Keratinocyte (primary cell): ENCODE data around the gene IFNL4. TPM values are rescaled to one million over a fixed set of nuclear protein-coding genes. Genes with fewer than 3 reads are reported as not detected.

Experiments
- DNase-seq: peaks from one replicate; pipeline ENCODE4 v3.0.0-alpha.2; 2011; ENCODE audit warnings: low read depth, missing footprints, low spot score
- FAIRE-seq: peaks from 2 replicates; lab custom pipeline; 2011; peaks lifted over from hg19 to GRCh38; lab: Jason Lieb, UNC
- H2AFZ ChIP-seq: 2 replicates; pipeline ENCODE4 v1.6.0; 2012; ENCODE audit warnings: low read length, control low read depth, inconsistent platforms; ENCODE audit not compliant: control insufficient read depth
- H3K27ac ChIP-seq: 2 replicates; pipeline ENCODE4 v1.5.1; 2011; ENCODE audit warnings: low read length; ENCODE audit not compliant: control insufficient read depth, insufficient read depth
- H3K27me3 ChIP-seq: 3 replicates; pipeline ENCODE4 v1.6.0; 2011; ENCODE audit warnings: low read length; ENCODE audit not compliant: control insufficient read depth, insufficient read depth; ENCODE audit errors: extremely low read depth
- H3K36me3 ChIP-seq, 2 experiments: 2 replicates in 1 of 2; 3 replicates in 1 of 2; pipeline ENCODE4 v1.5.1; 2011; ENCODE audit warnings: low read length in 2 of 2, mild to moderate bottlenecking in 1 of 2; ENCODE audit not compliant: control insufficient read depth in 2 of 2, insufficient read depth in 2 of 2; ENCODE audit errors: extremely low read depth in 1 of 2
- H3K4me1 ChIP-seq: 3 replicates; pipeline ENCODE4 v1.5.1; 2011; ENCODE audit warnings: low read length; ENCODE audit not compliant: control insufficient read depth, insufficient read depth; ENCODE audit errors: extremely low read depth
- H3K4me2 ChIP-seq: 3 replicates; pipeline ENCODE4 v1.6.0; 2011; ENCODE audit warnings: low read depth, low read length; ENCODE audit not compliant: control insufficient read depth, insufficient read depth; ENCODE audit errors: extremely low read depth
- H3K4me3 ChIP-seq, 3 experiments: fragments of 200-600 bp in 1 of 3; sonication (generic) in 1 of 3; 2 replicates in 2 of 3; 3 replicates in 1 of 3; pipeline ENCODE4 v1.5.1; 2011 to 2016; ENCODE audit warnings: low read length in 3 of 3, mild to moderate bottlenecking in 3 of 3, control low read depth in 2 of 3, inconsistent platforms in 1 of 3, low read depth in 1 of 3, mixed read lengths in 1 of 3, mixed run types in 1 of 3, moderate library complexity in 1 of 3; ENCODE audit not compliant: control insufficient read depth in 2 of 3, insufficient read depth in 2 of 3; ENCODE audit errors: extremely low read depth in 1 of 3
- H3K79me2 ChIP-seq: 2 replicates; pipeline ENCODE4 v1.6.0; 2012; ENCODE audit warnings: low read length; ENCODE audit not compliant: control insufficient read depth, insufficient read depth
- H3K9ac ChIP-seq: 3 replicates; pipeline ENCODE4 v1.6.0; 2011; ENCODE audit warnings: low read length; ENCODE audit not compliant: control insufficient read depth, insufficient read depth; ENCODE audit errors: extremely low read depth
- H3K9me1 ChIP-seq: 3 replicates; pipeline ENCODE4 v1.6.0; 2011; ENCODE audit warnings: low read length; ENCODE audit not compliant: control insufficient read depth, insufficient read depth; ENCODE audit errors: extremely low read depth
- H3K9me3 ChIP-seq: 2 replicates; pipeline ENCODE4 v1.5.1; 2012; ENCODE audit warnings: low read depth, low read length; ENCODE audit not compliant: control insufficient read depth
- H4K20me1 ChIP-seq: 3 replicates; pipeline ENCODE4 v1.6.0; 2011; ENCODE audit warnings: low read length; ENCODE audit not compliant: control insufficient read depth, insufficient read depth; ENCODE audit errors: extremely low read depth
- CTCF ChIP-seq, 3 experiments: IDR thresholded peaks in 1 of 3; conservative IDR thresholded peaks in 1 of 3; optimal IDR thresholded peaks in 1 of 3; 2 replicates in 2 of 3; 3 replicates in 1 of 3; pipeline versions ENCODE3 to v1.5.1; 2011; ENCODE audit warnings: low read length in 3 of 3, mild to moderate bottlenecking in 3 of 3, moderate library complexity in 2 of 3, control low read depth in 1 of 3, inconsistent platforms in 1 of 3; ENCODE audit not compliant: insufficient read depth in 2 of 3; ENCODE audit errors: extremely low read depth in 1 of 3
- EZH2 ChIP-seq: IDR thresholded peaks from one replicate; pipeline ENCODE4 v1.6.1; 2012; ENCODE audit warnings: inconsistent platforms, mild to moderate bottlenecking, low read length, moderate library complexity
- dilution Hi-C: fragments of 300-500 bp; cut with MboI; formaldehyde crosslinking; loops from one replicate; pipeline ENCODE4 v1.7.0; 2020; ENCODE audit warnings: low sequenced_read_pairs; ENCODE audit not compliant: extremely low pct_ligation_motif_present
- polyA minus RNA-seq, 3 experiments: library from RNA; depleted of rRNA, polyadenylated mRNA; stranded (reverse); fragments of >200 nt; gene quantifications; 1 replicate in 1 of 3; 2 replicates in 1 of 3; 3 replicates in 1 of 3; pipeline ENCODE4 v1.2.3, GENCODE V29; 2011
- polyA plus RNA-seq, 5 experiments: library from polyadenylated mRNA; depleted of rRNA in 3 of 5; stranded (reverse) in 3 of 5; stranded (forward) in 1 of 5; unstranded in 1 of 5; fragments of >200 nt; gene quantifications; 1 replicate in 1 of 5; 2 replicates in 3 of 5; 3 replicates in 1 of 5; pipeline versions ENCODE4 v1.2.1 to v1.2.3, GENCODE V29; 2011 to 2012; ENCODE audit warnings: missing spikeins in 2 of 5, low read depth in 1 of 5, low replicate concordance in 1 of 5

The IFNL4 gene
- polyA plus RNA-seq (not detected in 3 replicates), polyA minus RNA-seq (not detected in 3 replicates)
- polyA plus RNA-seq (2011; ENCODE audit: low read depth) = not detected
- polyA plus RNA-seq (2011; cell fraction: cytosol; rRNA removed) = not detected in 2 replicates
- polyA plus RNA-seq (2011; cell fraction: nucleus; rRNA removed) = not detected in 2 replicates
- polyA plus RNA-seq (2012; ENCODE audit: low replicate concordance) = 0.18 TPM in 1 of 2 replicates, not detected in the other
- polyA minus RNA-seq (2011; cell fraction: cytosol; rRNA and poly(A)+ RNA removed) = not detected
- polyA minus RNA-seq (2011; cell fraction: nucleus; rRNA and poly(A)+ RNA removed) = not detected in 2 replicates

- H3K9ac ChIP-seq = no peak within 1 kb of the TSS
- no peak for TF ChIP-seq CTCF (optimal IDR thresholded peaks at IDR 0.05 in 1 of 3, IDR thresholded peaks at IDR 0.05 in 1 of 3, conservative IDR thresholded peaks at IDR 0.05 in 1 of 3; ENCODE audit: extremely low read depth in 1 of 3, insufficient read depth in 2 of 3, low read length in 3 of 3)
- TF ChIP-seq EZH2 = no peak
- peak within 1 kb of the TSS; percentile 15 for H2AFZ ChIP-seq
- H3K36me3 ChIP-seq = no peaks in the 10 kb centered on the region
- no peaks in the 10 kb centered on the region for H4K20me1 ChIP-seq
- peak within 1 kb of the TSS; percentile 27 for H3K4me2 ChIP-seq
- H3K27ac ChIP-seq = no peak within 1 kb of the TSS
- H3K4me1 ChIP-seq = peaks cover 3% of the 10 kb centered on the region
- H3K27me3 ChIP-seq = peaks cover 24% of the 10 kb centered on the region
- H3K4me3 ChIP-seq = no peak within 1 kb of the TSS
- dilution Hi-C loops = no loop called here
- H3K9me3 ChIP-seq = no peaks in the 10 kb centered on the region
- H3K9me1 ChIP-seq = no peaks in the 10 kb centered on the region
- no peak for FAIRE-seq
- H3K79me2 ChIP-seq = no peaks in the 10 kb centered on the region
- no peak for DNase-seq
Observed at GRCh38 chr19:39248806-39249205, at the start of gene IFNL4. IFNL4 (minus strand) TSS chr19:39248856.

- H3K27ac ChIP-seq = no peak overlapping the region
- H4K20me1 ChIP-seq = no peaks in the 10 kb centered on the region
- H3K79me2 ChIP-seq = no peaks in the 10 kb centered on the region
- dilution Hi-C loops = no loop called here
- H3K4me1 ChIP-seq = no peaks in the 10 kb centered on the region
- DNase-seq = no peak
- no peak overlapping the region for H2AFZ ChIP-seq
- H3K27me3 ChIP-seq = peaks cover 8% of the 10 kb centered on the region
- no peaks in the 10 kb centered on the region for H3K9me1 ChIP-seq
- no peak for FAIRE-seq
- H3K4me2 ChIP-seq = no peak overlapping the region
- no peak for TF ChIP-seq EZH2
- TF ChIP-seq CTCF (optimal IDR thresholded peaks at IDR 0.05 in 1 of 3, IDR thresholded peaks at IDR 0.05 in 1 of 3, conservative IDR thresholded peaks at IDR 0.05 in 1 of 3; ENCODE audit: extremely low read depth in 1 of 3, insufficient read depth in 2 of 3, low read length in 3 of 3) = no peak
- H3K9me3 ChIP-seq = no peaks in the 10 kb centered on the region
- H3K4me3 ChIP-seq = no peak overlapping the region
- no peak overlapping the region for H3K9ac ChIP-seq
- no peaks in the 10 kb centered on the region for H3K36me3 ChIP-seq
Observed at GRCh38 chr19:39297931-39298634, 49.4 kb upstream of the IFNL4 start.
